Mesenchymal stem cell (in vitro differentiated cells and primary cell): Measurements from ENCODE around the gene WASHC4.

ENCODE experiments used
- DNase-seq: peaks from one replicate; pipeline ENCODE4 v3.0.0-alpha.2; 2013
- H2AFZ ChIP-seq: one replicate; pipeline ENCODE4 v1.6.1; 2013; ENCODE audit warnings: low read depth, mild to moderate bottlenecking, control low read depth, inconsistent platforms, low read length, moderate library complexity
- H2AK5ac ChIP-seq: 2 replicates; pipeline ENCODE4 v1.6.1; 2013; ENCODE audit warnings: low read length, moderate library complexity, mild to moderate bottlenecking, inconsistent platforms; ENCODE audit not compliant: severe bottlenecking
- H2BK120ac ChIP-seq: one replicate; pipeline ENCODE4 v1.6.1; 2013; ENCODE audit warnings: low read depth, mild to moderate bottlenecking, inconsistent platforms, low read length, moderate library complexity
- H2BK12ac ChIP-seq, 2 experiments: one replicate each; pipeline ENCODE4 v1.6.1; 2013; ENCODE audit warnings: inconsistent platforms in 2 of 2, low read length in 2 of 2, mild to moderate bottlenecking in 2 of 2, moderate library complexity in 2 of 2, control low read depth in 1 of 2
- H2BK15ac ChIP-seq: one replicate; pipeline ENCODE4 v1.6.1; 2013; ENCODE audit warnings: mild to moderate bottlenecking, low read depth, inconsistent platforms; ENCODE audit not compliant: poor library complexity, severe bottlenecking
- H2BK5ac ChIP-seq: 2 replicates; pipeline ENCODE4 v1.6.1; 2013; ENCODE audit warnings: low read depth, mild to moderate bottlenecking, low read length, control low read depth, inconsistent platforms; ENCODE audit not compliant: poor library complexity, severe bottlenecking
- H3K14ac ChIP-seq, 2 experiments: one replicate each; pipeline ENCODE4 v1.6.1; 2013; ENCODE audit warnings: inconsistent platforms in 2 of 2, low read length in 2 of 2, control low read depth in 1 of 2, mild to moderate bottlenecking in 1 of 2, moderate library complexity in 1 of 2
- H3K18ac ChIP-seq, 2 experiments: one replicate each; pipeline ENCODE4 v1.6.1; 2013; ENCODE audit warnings: inconsistent platforms in 2 of 2, low read length in 2 of 2, control low read depth in 1 of 2, low read depth in 1 of 2, mild to moderate bottlenecking in 1 of 2
- H3K23ac ChIP-seq, 2 experiments: one replicate each; pipeline ENCODE4 v1.6.1; 2013; ENCODE audit warnings: inconsistent platforms in 2 of 2, low read length in 2 of 2, mild to moderate bottlenecking in 2 of 2, moderate library complexity in 2 of 2, control low read depth in 1 of 2
- H3K27ac ChIP-seq: 2 replicates; pipeline ENCODE4 v1.5.1; 2013; ENCODE audit warnings: mild to moderate bottlenecking, moderate library complexity, low read length, control low read depth, inconsistent platforms; ENCODE audit not compliant: poor library complexity, severe bottlenecking
- H3K27me3 ChIP-seq, 2 experiments: 2 replicates each; pipeline versions ENCODE4 v1.6.1 to v1.7.0; 2013; ENCODE audit warnings: low read length in 2 of 2, mild to moderate bottlenecking in 2 of 2, moderate library complexity in 2 of 2, control low read depth in 1 of 2, inconsistent platforms in 1 of 2; ENCODE audit not compliant: control insufficient read depth in 1 of 2, insufficient read depth in 1 of 2
- H3K36me3 ChIP-seq, 2 experiments: 2 replicates each; pipeline versions ENCODE4 v1.6.1 to v1.7.0; 2013; ENCODE audit warnings: low read length in 2 of 2, control low read depth in 1 of 2, inconsistent platforms in 1 of 2, low read depth in 1 of 2, mild to moderate bottlenecking in 1 of 2; ENCODE audit not compliant: insufficient read depth in 2 of 2, control insufficient read depth in 1 of 2
- H3K4ac ChIP-seq, 2 experiments: one replicate each; pipeline ENCODE4 v1.6.1; 2013; ENCODE audit warnings: inconsistent platforms in 2 of 2, low read length in 2 of 2, mild to moderate bottlenecking in 2 of 2, moderate library complexity in 2 of 2, control low read depth in 1 of 2, low read depth in 1 of 2
- H3K4me1 ChIP-seq: 2 replicates; pipeline ENCODE4 v1.6.1; 2013; ENCODE audit warnings: low read depth, low read length, control low read depth; ENCODE audit not compliant: control insufficient read depth, insufficient read depth
- H3K4me2 ChIP-seq: 2 replicates; pipeline ENCODE4 v1.6.1; 2013; ENCODE audit warnings: low read length, mild to moderate bottlenecking, inconsistent platforms; ENCODE audit not compliant: poor library complexity, severe bottlenecking
- H3K4me3 ChIP-seq, 2 experiments: 2 replicates each; pipeline versions ENCODE4 v1.5.1 to v1.7.0; 2013; ENCODE audit warnings: low read length in 2 of 2, mild to moderate bottlenecking in 2 of 2, control low read depth in 1 of 2, low read depth in 1 of 2; ENCODE audit not compliant: insufficient read depth in 1 of 2
- H3K79me1 ChIP-seq: replicated peaks from 2 replicates; pipeline ENCODE4 v1.6.1; 2013; ENCODE audit warnings: mild to moderate bottlenecking, control low read depth, low read length, inconsistent platforms; ENCODE audit not compliant: poor library complexity, severe bottlenecking
- H3K9ac ChIP-seq: 2 replicates; pipeline ENCODE4 v1.7.0; 2013; ENCODE audit warnings: mild to moderate bottlenecking, low read length, moderate library complexity
- H3K9me3 ChIP-seq: 2 replicates; pipeline ENCODE4 v1.7.0; 2013; ENCODE audit warnings: mild to moderate bottlenecking, low read length; ENCODE audit not compliant: control insufficient read depth
- H4K8ac ChIP-seq: one replicate; pipeline ENCODE4 v1.6.1; 2013; ENCODE audit warnings: inconsistent platforms, mild to moderate bottlenecking, low read length, moderate library complexity
- H4K91ac ChIP-seq: one replicate; pipeline ENCODE4 v1.6.1; 2013; ENCODE audit warnings: mild to moderate bottlenecking, low read length, inconsistent platforms
- WGBS: methylation state at CpG from one replicate; pipeline ENCODE4 v1.1.7; 2013; ENCODE audit warnings: mixed read lengths; 5-methylcytosine and 5-hydroxymethylcytosine counted together

Gene WASHC4

DNA sequence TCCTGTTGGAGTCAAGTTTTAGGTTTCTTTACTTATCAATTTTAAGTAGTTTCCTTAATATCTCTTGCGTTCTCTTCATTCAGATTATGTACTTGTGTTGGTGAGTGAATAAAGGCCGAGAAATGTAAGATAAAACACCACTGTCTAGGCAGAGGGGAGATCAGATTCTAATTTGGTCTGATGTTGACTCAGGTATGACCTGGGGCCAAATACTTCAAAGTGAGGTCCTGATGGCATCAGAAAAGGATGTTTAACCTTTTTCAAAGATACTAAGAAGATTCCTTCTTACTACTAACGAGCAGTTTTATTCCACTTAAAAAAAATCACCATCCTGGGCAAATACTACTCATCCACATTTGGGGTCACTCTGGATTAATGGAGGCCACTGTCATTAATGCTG lies 101.6 kb downstream of the WASHC4 start:
- no peak overlapping the region for H2AFZ ChIP-seq
- H3K9ac ChIP-seq, result no peak overlapping the region
- H2BK5ac ChIP-seq, result no peak overlapping the region
- no peak overlapping the region for H2AK5ac ChIP-seq
- H3K27me3 ChIP-seq, result no peaks in the 10 kb centered on the region
- no peak overlapping the region for H3K4ac ChIP-seq
- no peak for DNase-seq
- 97% methylated on average over 3 of the region's 3 CpGs for WGBS
- H3K4me3 ChIP-seq, result no peak overlapping the region
- H2BK15ac ChIP-seq, result no peak overlapping the region
- no peaks in the 10 kb centered on the region for H3K9me3 ChIP-seq
- H3K4me2 ChIP-seq, result no peak overlapping the region
- peaks cover 2% of the 10 kb centered on the region for H3K4me1 ChIP-seq
- no peak overlapping the region for H4K8ac ChIP-seq
- no peak overlapping the region for H3K23ac ChIP-seq
- H3K14ac ChIP-seq, result no peak overlapping the region
- H2BK120ac ChIP-seq, result no peak overlapping the region
- H3K36me3 ChIP-seq, result peaks cover 50 to 71% of the 10 kb centered on the region in 2 experiments
- peaks cover 21% of the 10 kb centered on the region for H3K79me1 ChIP-seq
- H2BK12ac ChIP-seq, result no peak overlapping the region
- no peak overlapping the region for H3K27ac ChIP-seq
- H3K18ac ChIP-seq, result no peak overlapping the region
- no peak overlapping the region for H4K91ac ChIP-seq

- Histone ChIP-seq H2BK120ac (no peak overlapping the region), H3K4me3 (no peak overlapping the region), H3K4me2 (no peak overlapping the region), H3K27ac (no peak overlapping the region), H2BK5ac (no peak overlapping the region), H3K27me3 (no peaks in the 10 kb centered on the region), H3K18ac (no peak overlapping the region), H3K23ac (no peak overlapping the region), H2BK15ac (no peak overlapping the region), H3K79me1 (peaks cover 18% of the 10 kb centered on the region), H4K91ac (no peak overlapping the region), H3K4ac (no peak overlapping the region), H3K9ac (peak overlapping the region; percentile 50), H3K9me3 (no peaks in the 10 kb centered on the region), H3K36me3 (peaks cover 39 to 75% of the 10 kb centered on the region in 2 experiments), H3K14ac (no peak overlapping the region), H3K4me1 (peaks cover 2% of the 10 kb centered on the region), H2AFZ (no peak overlapping the region), H2AK5ac (no peak overlapping the region), H2BK12ac (no peak overlapping the region), H4K8ac (no peak overlapping the region)
- peak; percentile 60 for DNase-seq
- 79% methylated on average over 5 of the region's 6 CpGs for WGBS
These were observed 104.9 kb downstream of the WASHC4 start for GRCh38 chr12:105212438-105212837.

DNA sequence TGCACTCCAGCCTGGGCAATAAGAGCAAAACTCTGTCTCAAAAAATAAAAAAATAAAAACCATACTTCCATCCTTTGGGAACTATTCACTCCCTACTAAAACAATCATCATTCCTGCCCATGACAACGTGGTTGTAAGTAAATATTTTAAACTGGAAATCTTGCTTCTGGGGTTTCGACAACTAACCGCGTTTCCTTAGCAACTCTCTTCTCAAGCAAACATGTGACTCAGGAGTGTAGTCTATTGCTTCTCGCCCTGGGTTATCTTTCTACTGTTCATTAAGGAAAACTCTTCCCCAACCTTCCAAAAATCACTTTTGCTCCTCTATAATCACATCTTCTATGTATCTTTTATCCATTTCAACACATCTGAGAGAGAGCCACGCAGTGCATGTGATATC lies 106.6 kb downstream of the WASHC4 start:
- Histone ChIP-seq H3K14ac (no peak overlapping the region), H3K4me1 (peaks cover 2% of the 10 kb centered on the region), H3K79me1 (peaks cover 24% of the 10 kb centered on the region), H4K8ac (no peak overlapping the region), H2BK120ac (no peak overlapping the region), H3K27me3 (no peaks in the 10 kb centered on the region), H2BK5ac (no peak overlapping the region), H3K27ac (no peak overlapping the region), H2BK15ac (no peak overlapping the region), H3K18ac (no peak overlapping the region), H4K91ac (no peak overlapping the region), H3K23ac (no peak overlapping the region), H2BK12ac (no peak overlapping the region), H3K4ac (no peak overlapping the region), H3K9ac (no peak overlapping the region), H3K36me3 (peaks cover 35 to 62% of the 10 kb centered on the region in 2 experiments), H3K4me2 (no peak overlapping the region), H3K4me3 (no peak overlapping the region), H2AK5ac (no peak overlapping the region), H2AFZ (no peak overlapping the region), H3K9me3 (no peaks in the 10 kb centered on the region)
- 97% methylated on average over 5 of the region's 6 CpGs for WGBS
- peak; percentile 65 for DNase-seq

GRCh38 chr12:105214670-105215375 lies 107.3 kb downstream of the WASHC4 start:
- WGBS, result 79% methylated on average over 9 of the region's 9 CpGs
- no peak overlapping the region for H2BK120ac ChIP-seq
- no peak overlapping the region for H2BK5ac ChIP-seq
- no peak overlapping the region for H2AK5ac ChIP-seq
- H3K23ac ChIP-seq, result no peak overlapping the region
- no peak overlapping the region for H3K4me2 ChIP-seq
- no peak overlapping the region for H3K14ac ChIP-seq
- H3K27ac ChIP-seq, result no peak overlapping the region
- H2BK12ac ChIP-seq, result peak overlapping the region in 1 of 2 experiments; percentile 7
- H3K9me3 ChIP-seq, result no peaks in the 10 kb centered on the region
- no peak overlapping the region for H2BK15ac ChIP-seq
- H4K91ac ChIP-seq, result no peak overlapping the region
- no peak overlapping the region for H3K9ac ChIP-seq
- H3K79me1 ChIP-seq, result peaks cover 24% of the 10 kb centered on the region
- H3K27me3 ChIP-seq, result no peaks in the 10 kb centered on the region
- peaks cover 35 to 64% of the 10 kb centered on the region in 2 experiments for H3K36me3 ChIP-seq
- H2AFZ ChIP-seq, result no peak overlapping the region
- no peak overlapping the region for H3K18ac ChIP-seq
- H3K4ac ChIP-seq, result no peak overlapping the region
- no peak overlapping the region for H3K4me3 ChIP-seq
- no peak overlapping the region for H4K8ac ChIP-seq
- peak; percentile 46 for DNase-seq
- peaks cover 2% of the 10 kb centered on the region for H3K4me1 ChIP-seq
